Naive B cell (primary cell): Measurements from ENCODE around the gene VRK2. TPM values are rescaled to one million over a fixed set of nuclear protein-coding genes. Genes with fewer than 3 reads are reported as not detected.
"Not testable (repeated sequence)": the region's sequence is repeated elsewhere in the genome, so short reads cannot be mapped to it uniquely, and the experiment has no call there.

ENCODE experiments used
- ATAC-seq, 2 donors: fragments of 150-1000 bp; cut with Tn5 transposase; 2 replicates each; pipeline ENCODE4 v1.10.0; 2021; ENCODE audit warnings: low read depth in 2 of 2, mild to moderate bottlenecking in 2 of 2, moderate library complexity in 2 of 2
- DNase-seq: peaks from one replicate; pipeline ENCODE4 v3.0.0; 2022
- H3K27ac Mint-ChIP-seq, 6 donors: one replicate each; pipeline ENCODE4 v1.8.0; 2020 to 2022; ENCODE audit warnings: mild to moderate bottlenecking in 6 of 6, mixed read lengths in 6 of 6, moderate library complexity in 5 of 6, inconsistent platforms in 2 of 6
- H3K27me3 Mint-ChIP-seq, 3 donors: one replicate each; pipeline ENCODE4 v1.8.0; 2021 to 2022; ENCODE audit warnings: mixed read lengths in 3 of 3, mild to moderate bottlenecking in 1 of 3
- H3K36me3 Mint-ChIP-seq, 2 donors: one replicate each; pipeline ENCODE4 v1.8.0; 2020 to 2022; ENCODE audit warnings: mixed read lengths in 2 of 2, inconsistent platforms in 1 of 2, mild to moderate bottlenecking in 1 of 2
- H3K4me1 Mint-ChIP-seq, 3 donors: one replicate each; pipeline ENCODE4 v1.8.0; 2020 to 2022; ENCODE audit warnings: mixed read lengths in 3 of 3, inconsistent platforms in 1 of 3, mild to moderate bottlenecking in 1 of 3, moderate library complexity in 1 of 3
- H3K4me3 Mint-ChIP-seq, 8 donors: one replicate each; pipeline ENCODE4 v1.8.0; 2020 to 2022; ENCODE audit warnings: mild to moderate bottlenecking in 8 of 8, mixed read lengths in 8 of 8, moderate library complexity in 8 of 8, inconsistent platforms in 2 of 8
- H3K9me3 Mint-ChIP-seq, 7 donors: one replicate each; pipeline ENCODE4 v1.8.0; 2020 to 2022; ENCODE audit warnings: mixed read lengths in 7 of 7, mild to moderate bottlenecking in 5 of 7, inconsistent platforms in 2 of 7, moderate library complexity in 1 of 7
- polyA plus RNA-seq, 6 donors: library from polyadenylated mRNA; unstranded; fragments of 300-500 nt; fragmentation: Illumina TruSeq; gene quantifications; one replicate each; pipeline ENCODE4 v1.2.3, GENCODE V29; 2021; ENCODE audit warnings: low read depth in 6 of 6

VRK2 gene
- polyA plus RNA-seq, 6 donors from 2014 or later: 34.3 to 47.0 (median 41.2) TPM

DNA sequence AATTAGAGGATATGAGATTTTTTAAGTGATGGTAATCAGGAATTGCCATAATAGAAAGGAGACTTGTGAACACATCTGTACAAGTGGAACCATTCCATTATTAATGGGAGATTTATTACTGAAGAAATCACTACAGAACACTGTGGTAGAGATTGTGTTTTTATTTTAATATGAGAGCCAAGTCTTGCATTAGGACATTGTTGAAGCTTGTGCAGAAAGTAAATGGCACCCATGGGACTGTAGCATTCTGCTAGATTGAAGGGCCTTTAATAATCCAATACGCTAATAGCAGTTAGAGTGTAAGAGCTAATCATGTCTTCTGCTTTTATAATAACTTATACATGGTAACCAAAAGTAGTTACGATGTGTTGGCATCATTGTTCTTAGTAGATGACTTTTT is 83.6 kb downstream of the VRK2 start:
- no peaks in the 10 kb centered on the region for H3K9me3 Mint-ChIP-seq

DNA sequence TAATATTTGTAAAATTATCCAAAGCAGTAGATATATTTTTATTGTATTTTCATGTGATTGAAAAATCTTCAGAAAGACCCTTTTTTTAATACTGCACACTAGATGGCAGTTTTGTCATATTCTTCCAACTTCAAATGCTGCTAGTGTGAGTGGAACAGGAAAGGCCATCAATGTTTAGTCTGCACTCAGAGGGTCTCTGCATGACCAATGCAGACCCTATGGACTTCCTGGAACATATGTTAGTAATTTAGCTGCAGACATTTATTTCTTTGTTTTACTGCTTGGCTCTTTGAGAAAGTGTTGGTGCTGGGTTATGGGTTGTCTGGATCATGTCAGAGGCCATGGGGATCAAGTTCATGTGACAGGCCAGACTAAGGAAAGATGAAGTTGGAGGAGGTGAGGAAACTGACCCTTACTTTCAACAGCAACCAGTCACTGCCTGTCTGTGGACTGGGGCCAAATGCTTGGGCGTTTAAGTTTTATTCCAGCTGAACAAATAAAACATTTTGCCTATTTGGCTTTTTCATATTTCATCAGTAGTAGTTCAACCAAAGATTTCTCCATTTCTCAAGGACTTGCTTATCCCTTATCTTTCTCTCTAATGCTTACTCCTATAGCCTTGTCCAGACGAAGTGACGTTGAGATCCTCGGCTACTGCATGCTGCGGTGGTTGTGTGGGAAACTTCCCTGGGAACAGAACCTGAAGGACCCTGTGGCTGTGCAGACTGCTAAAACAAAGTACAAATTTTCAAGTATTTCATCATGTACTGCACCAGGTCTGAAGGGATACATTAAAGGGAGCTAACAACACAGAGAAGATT is 84.8 kb downstream of the VRK2 start:
- H3K36me3 Mint-ChIP-seq: peaks cover 8 to 14% of the 10 kb centered on the region in 2 donors
- no peak for ATAC-seq
- H3K4me3 Mint-ChIP-seq: peak overlapping the region in 1 of 8 donors; percentile 61
- H3K4me1 Mint-ChIP-seq: no peaks in the 10 kb centered on the region
- no peak for DNase-seq
- H3K9me3 Mint-ChIP-seq: no peaks in the 10 kb centered on the region
- no peaks in the 10 kb centered on the region for H3K27me3 Mint-ChIP-seq
- H3K27ac Mint-ChIP-seq: peak overlapping the region in 3 of 6 donors; percentile 16 to 52 (median 39)

More for the DNA sequence above, 83.6 kb downstream of the VRK2 start:
- H3K4me1 Mint-ChIP-seq: no peaks in the 10 kb centered on the region
- H3K4me3 Mint-ChIP-seq: no peak overlapping the region
- no peaks in the 10 kb centered on the region for H3K27me3 Mint-ChIP-seq
- H3K36me3 Mint-ChIP-seq: peaks cover 8 to 14% of the 10 kb centered on the region in 2 donors
- ATAC-seq: no peak
- H3K27ac Mint-ChIP-seq: no peak overlapping the region
- DNase-seq: no peak

DNA sequence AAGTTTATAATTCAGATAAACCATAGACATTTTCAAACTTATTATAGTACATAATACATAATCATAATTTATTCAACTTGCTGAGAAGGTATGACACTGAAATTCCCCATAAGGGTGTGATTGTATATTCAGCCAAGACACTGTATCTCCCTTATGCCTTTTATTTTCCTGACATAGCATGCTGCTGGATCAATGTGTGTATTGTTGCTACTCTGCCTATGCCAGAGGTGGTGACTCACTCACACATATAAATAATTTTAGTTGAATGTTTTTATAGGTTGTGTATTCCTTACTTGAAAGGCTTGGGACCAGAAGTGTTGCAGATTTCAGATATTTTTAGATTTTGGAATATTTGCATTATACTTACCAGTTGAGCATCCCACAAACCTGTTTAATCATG is 86.8 kb downstream of the VRK2 start:
- no peak overlapping the region for H3K27ac Mint-ChIP-seq
- H3K4me1 Mint-ChIP-seq: no peaks in the 10 kb centered on the region
- DNase-seq (no peak), ATAC-seq (no peak)
- no peaks in the 10 kb centered on the region for H3K27me3 Mint-ChIP-seq
- H3K36me3 Mint-ChIP-seq: peaks cover 8 to 21% of the 10 kb centered on the region in 2 donors
- no peaks in the 10 kb centered on the region for H3K9me3 Mint-ChIP-seq
- H3K4me3 Mint-ChIP-seq: no peak overlapping the region

DNA sequence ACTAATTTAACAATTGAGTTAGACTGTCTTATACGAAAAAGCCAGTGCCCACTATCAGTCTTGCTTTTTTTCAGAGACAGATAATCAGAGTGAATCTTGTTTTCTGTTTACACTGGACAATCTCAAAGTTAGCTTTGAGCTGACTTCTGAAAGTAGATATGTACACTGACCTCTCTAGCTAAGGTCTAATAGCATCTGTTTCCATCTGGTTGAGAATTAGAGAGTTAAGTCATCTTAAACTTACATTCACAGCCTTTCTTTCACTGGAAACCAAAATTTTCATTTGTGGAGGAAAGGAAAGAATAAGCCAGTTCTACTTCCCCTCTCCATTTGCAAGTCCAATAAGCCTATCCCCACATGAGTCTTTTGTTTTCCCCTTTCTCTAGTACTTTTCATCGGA is 89.3 kb downstream of the VRK2 start:
- Mint-ChIP-seq H3K36me3 (peaks cover 15 to 32% of the 10 kb centered on the region in 2 donors), H3K4me1 (no peaks in the 10 kb centered on the region)

DNA sequence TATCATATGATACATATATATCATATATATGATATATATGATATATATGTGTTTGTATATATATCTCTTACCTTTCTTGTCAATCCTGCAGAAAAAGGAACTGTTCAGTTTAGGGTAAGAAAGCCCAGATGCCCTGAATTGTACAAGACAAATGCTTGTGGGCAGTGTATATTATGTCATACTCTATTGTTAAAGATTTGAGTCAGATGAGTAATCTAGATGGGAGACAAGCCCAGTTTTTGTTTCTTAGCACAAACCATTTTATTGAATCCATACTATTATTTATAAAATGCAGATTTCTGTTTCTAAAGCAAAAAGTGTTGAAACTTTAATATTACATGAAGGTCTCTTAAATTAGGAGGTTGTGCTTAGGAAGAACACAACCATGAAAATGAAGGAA is 90.6 kb downstream of the VRK2 start:
- Mint-ChIP-seq H3K27me3 (no peaks in the 10 kb centered on the region), H3K27ac (no peak overlapping the region), H3K4me3 (no peak overlapping the region), H3K36me3 (peaks cover 8 to 28% of the 10 kb centered on the region in 2 donors), H3K4me1 (no peaks in the 10 kb centered on the region), H3K9me3 (no peaks in the 10 kb centered on the region)
- ATAC-seq (no peak), DNase-seq (no peak)

More for the DNA sequence above, 89.3 kb downstream of the VRK2 start:
- H3K4me3 Mint-ChIP-seq: no peak overlapping the region
- ATAC-seq: no peak
- no peak overlapping the region for H3K27ac Mint-ChIP-seq
- no peak for DNase-seq
- no peaks in the 10 kb centered on the region for H3K27me3 Mint-ChIP-seq
- H3K9me3 Mint-ChIP-seq: no peaks in the 10 kb centered on the region

DNA sequence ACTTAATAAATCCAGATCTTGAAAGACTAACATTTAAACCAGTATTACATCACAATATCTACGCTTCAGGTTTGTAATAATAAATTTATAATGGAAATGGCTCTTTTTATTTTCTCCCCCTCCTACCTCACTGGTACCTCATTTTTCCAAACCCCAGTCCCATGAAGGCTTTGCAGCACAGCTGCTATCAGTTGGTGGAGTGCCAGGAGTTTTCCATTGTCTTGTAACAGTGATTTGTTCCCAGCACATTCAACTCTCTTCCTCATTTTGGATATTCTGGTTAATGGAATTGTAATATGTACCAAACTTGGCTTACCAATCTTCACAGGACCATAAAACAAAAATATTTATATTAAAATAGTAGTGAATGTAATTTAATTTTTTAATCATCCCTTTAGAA is 91.2 kb downstream of the VRK2 start:
- DNase-seq: no peak
- H3K36me3 Mint-ChIP-seq: peaks cover 8 to 23% of the 10 kb centered on the region in 2 donors
- no peak overlapping the region for H3K27ac Mint-ChIP-seq
- H3K9me3 Mint-ChIP-seq: no peaks in the 10 kb centered on the region
- ATAC-seq: no peak
- no peaks in the 10 kb centered on the region for H3K4me1 Mint-ChIP-seq
- H3K27me3 Mint-ChIP-seq: no peaks in the 10 kb centered on the region
- H3K4me3 Mint-ChIP-seq: no peak overlapping the region

DNA sequence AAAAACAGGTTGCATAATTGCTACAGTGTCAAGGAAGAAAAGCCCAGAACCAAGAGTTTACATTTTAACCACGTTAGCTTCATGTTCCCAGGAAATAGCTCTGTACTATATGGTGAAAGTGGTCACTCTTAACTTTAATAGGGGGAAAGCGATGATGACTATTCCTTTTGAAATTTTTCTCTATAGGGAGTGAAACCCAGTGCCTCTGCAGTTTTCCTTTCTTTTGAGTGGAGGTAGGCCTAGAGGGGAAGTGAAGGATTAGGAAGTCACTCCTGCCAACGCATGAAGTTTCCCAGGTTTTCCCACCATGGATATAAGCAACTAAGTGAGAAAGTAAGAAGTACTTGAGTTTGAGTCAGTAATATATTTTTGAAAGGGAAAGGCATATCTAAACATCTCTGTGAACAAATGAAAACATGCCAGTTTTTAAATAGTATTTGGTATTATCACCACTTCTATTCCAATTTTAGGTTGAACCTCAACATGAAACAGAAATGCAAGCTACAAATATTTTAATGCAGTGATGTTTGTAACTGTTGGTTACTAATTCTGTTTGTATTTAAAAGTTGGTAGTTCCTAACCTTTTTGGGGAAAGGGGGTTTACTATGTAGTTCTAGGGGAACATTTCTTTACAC is 91.9 kb downstream of the VRK2 start:
- H3K9me3 Mint-ChIP-seq: no peaks in the 10 kb centered on the region
- DNase-seq (no peak), ATAC-seq (no peak)
- no peak overlapping the region for H3K27ac Mint-ChIP-seq
- peaks cover 8 to 23% of the 10 kb centered on the region in 2 donors for H3K36me3 Mint-ChIP-seq
- H3K4me3 Mint-ChIP-seq: no peak overlapping the region
- no peaks in the 10 kb centered on the region for H3K4me1 Mint-ChIP-seq
- H3K27me3 Mint-ChIP-seq: no peaks in the 10 kb centered on the region

DNA sequence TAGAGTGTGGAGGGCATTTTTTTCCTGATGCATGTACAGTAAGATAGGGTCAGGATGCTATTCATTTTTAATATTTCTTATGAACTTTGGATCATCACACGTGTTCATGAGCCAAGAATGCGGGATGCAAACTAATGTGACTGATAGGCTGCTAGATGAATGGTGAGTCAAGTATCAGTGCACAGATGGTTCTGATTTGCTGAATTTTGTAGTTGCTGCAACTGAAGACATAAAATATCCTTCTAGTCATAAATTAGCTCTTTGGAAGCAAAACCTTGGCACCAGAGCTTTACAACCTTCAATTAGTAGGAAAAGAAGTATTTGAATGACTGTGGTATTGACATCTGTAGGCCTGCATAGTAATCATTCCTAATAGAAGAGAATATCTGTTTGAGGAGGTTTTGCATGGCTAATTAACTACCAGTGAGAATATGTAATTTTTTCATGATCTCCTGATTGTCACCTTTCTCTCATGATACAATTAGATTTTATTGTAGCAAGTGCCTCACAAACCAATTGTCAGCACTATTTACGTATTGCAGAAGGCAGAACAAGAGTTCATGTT is 94.0 kb downstream of the VRK2 start:
- peaks cover 16 to 19% of the 10 kb centered on the region in 2 donors for H3K36me3 Mint-ChIP-seq
- H3K4me3 Mint-ChIP-seq: no peak overlapping the region
- H3K27me3 Mint-ChIP-seq: no peaks in the 10 kb centered on the region
- DNase-seq: no peak
- ATAC-seq: no peak
- H3K9me3 Mint-ChIP-seq: no peaks in the 10 kb centered on the region
- H3K27ac Mint-ChIP-seq: no peak overlapping the region
- no peaks in the 10 kb centered on the region for H3K4me1 Mint-ChIP-seq

DNA sequence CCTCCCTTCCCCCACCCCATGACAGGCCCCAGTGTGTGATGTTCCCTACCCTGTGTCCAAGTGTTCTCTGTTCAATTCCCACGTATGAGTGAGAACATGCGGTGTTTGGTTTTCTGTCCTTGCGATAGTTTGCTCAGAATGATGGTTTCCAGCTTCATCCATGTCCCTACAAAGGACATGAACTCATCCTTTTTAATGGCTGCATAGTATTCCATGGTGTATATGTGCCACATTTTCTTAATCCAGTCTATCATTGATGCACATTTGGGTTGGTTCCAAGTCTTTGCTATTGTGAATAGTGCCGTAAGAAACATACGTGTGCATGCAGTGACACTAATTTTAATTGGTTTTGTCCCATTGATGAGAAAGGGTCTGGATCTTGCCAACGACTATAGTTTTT is 99.2 kb downstream of the VRK2 start:
- H3K9me3 Mint-ChIP-seq, H3K4me3 Mint-ChIP-seq, H3K27me3 Mint-ChIP-seq, ATAC-seq, H3K27ac Mint-ChIP-seq, H3K4me1 Mint-ChIP-seq, DNase-seq: not testable (repeated sequence)
- peaks cover 8 to 18% of the 10 kb centered on the region in 2 donors for H3K36me3 Mint-ChIP-seq

DNA sequence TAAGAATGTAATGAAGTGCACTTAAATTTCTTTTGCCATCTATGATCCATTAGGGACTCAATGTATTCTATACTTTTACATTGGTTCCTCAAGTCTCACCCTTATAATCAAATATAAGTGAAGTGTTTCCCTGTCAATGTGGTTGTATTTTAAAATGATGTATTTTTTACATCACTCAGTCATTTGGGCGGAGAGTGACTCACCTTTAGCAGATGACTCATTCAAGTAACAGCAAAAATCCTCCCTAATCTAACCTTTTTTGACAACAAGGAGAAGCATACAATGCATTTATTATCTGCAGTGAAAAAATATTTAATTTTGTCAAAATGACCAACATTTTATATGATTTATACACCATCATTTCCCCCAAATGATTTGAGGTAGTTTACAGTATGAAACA is 100.1 kb downstream of the VRK2 start:
- H3K4me1 Mint-ChIP-seq: no peaks in the 10 kb centered on the region
- H3K9me3 Mint-ChIP-seq: peaks cover 0 to 4% (median 0%) of the 10 kb centered on the region in 7 donors
- no peak for ATAC-seq
- no peak overlapping the region for H3K4me3 Mint-ChIP-seq
- DNase-seq: no peak
- peak overlapping the region in 1 of 6 donors; percentile 51 for H3K27ac Mint-ChIP-seq
- H3K36me3 Mint-ChIP-seq: peaks cover 8 to 16% of the 10 kb centered on the region in 2 donors
- no peaks in the 10 kb centered on the region for H3K27me3 Mint-ChIP-seq

DNA sequence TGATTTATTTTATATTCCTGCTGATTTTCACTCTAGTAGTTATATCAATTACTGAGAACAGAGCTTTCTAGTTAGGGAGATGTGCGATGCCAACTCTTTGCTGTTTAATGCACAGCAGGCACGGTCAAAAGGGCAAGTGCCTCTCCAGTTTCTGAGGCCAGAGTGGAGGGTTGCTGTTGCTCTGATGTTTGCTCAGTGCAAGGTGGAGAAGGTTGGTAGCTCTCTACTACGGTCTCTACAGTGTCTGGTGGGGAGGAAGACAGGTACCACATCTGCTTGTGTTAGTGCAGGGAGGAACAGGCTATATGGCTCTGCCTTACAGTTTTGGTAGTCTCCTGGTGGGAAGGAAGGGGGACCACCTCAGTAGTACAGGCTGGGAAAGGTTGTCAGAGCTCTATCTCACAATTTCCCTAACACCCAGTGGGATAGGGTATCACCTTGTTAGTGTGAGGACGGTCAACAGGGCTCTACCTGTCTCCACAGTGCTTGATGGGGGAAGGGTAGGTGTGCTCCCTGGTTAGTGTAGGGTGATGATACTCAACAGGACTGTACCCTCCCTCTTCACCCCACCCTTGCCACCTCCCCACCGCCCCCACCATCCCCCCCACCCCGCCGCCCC is 108.7 kb downstream of the VRK2 start:
- peak overlapping the region in 1 of 6 donors; percentile 22 for H3K27ac Mint-ChIP-seq
- no peak for DNase-seq
- ATAC-seq: no peak
- no peaks in the 10 kb centered on the region for H3K27me3 Mint-ChIP-seq
- peaks cover 0 to 12% (median 3%) of the 10 kb centered on the region in 7 donors for H3K9me3 Mint-ChIP-seq
- no peaks in the 10 kb centered on the region for H3K4me1 Mint-ChIP-seq
- H3K4me3 Mint-ChIP-seq: peak overlapping the region in 1 of 8 donors; percentile 23
- peaks cover 33 to 36% of the 10 kb centered on the region in 2 donors for H3K36me3 Mint-ChIP-seq

DNA sequence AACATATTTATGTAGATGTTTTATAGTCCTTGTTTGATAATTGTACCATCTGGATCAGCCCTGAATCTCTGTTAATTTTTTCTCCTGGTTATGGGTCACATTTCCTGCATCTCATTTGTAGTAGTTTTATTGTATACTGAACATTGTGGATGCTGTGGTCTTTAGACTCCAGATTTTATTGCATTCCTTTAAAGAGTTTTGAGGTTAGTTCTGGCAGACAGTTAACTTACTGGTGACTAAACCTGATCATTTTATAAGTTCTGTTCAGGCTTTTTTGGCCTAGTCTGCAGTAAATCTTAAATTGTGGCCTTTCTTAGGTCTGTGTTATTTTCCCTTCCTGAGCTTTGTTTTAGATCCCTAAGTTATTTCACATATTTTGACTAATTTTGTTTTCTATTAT is 110.2 kb downstream of the VRK2 start:
- Mint-ChIP-seq H3K9me3 (peaks cover 0 to 12% (median 3%) of the 10 kb centered on the region in 7 donors), H3K27ac (peak overlapping the region in 2 of 6 donors; percentile 50 to 79), H3K4me1 (no peaks in the 10 kb centered on the region), H3K27me3 (no peaks in the 10 kb centered on the region), H3K36me3 (peaks cover 33 to 38% of the 10 kb centered on the region in 2 donors), H3K4me3 (no peak overlapping the region)
- ATAC-seq (no peak), DNase-seq (no peak)

DNA sequence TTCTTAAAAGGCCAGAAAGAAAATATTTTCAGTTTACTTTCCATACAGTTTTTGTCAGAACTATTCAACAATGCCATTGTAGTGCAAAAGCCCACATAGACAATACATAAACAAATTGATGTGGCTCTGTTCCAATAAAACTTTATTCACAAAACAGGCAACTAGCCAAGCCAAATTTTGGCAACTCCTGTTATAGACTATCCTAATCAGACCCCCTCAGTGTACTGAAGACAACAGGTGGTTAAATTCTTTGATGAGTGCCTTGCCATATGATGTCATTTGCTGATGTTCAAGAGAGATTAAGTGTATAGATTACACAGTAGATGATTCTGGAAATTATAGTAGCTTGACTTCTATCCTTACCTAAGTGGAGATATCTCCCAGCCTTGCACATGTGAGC is 111.1 kb downstream of the VRK2 start:
- H3K4me3 Mint-ChIP-seq: no peak overlapping the region
- H3K4me1 Mint-ChIP-seq: no peaks in the 10 kb centered on the region
- DNase-seq (no peak), ATAC-seq (no peak)
- no peaks in the 10 kb centered on the region for H3K27me3 Mint-ChIP-seq
- peaks cover 33 to 38% of the 10 kb centered on the region in 2 donors for H3K36me3 Mint-ChIP-seq
- H3K9me3 Mint-ChIP-seq: peaks cover 0 to 12% (median 3%) of the 10 kb centered on the region in 7 donors
- H3K27ac Mint-ChIP-seq: peak overlapping the region in 2 of 6 donors; percentile 27 to 39
